ENCODE results near the gene PPM1H. TPM values are rescaled to one million over a fixed set of nuclear protein-coding genes. Genes with fewer than 3 reads are reported as not detected.
"Not testable (repeated sequence)": the region's sequence is repeated elsewhere in the genome, so short reads cannot be mapped to it uniquely, and the experiment has no call there.

Gene PPM1H
- total RNA-seq, 1 donor from 2014 or later = 5.1 TPM

- DNase-seq (ENCODE audit: low spot score) = no peak
These were observed 242.1 kb downstream of the PPM1H start for GRCh38 chr12:62692884-62693283.

GRCh38 chr12:62691309-62691708 lies 243.6 kb downstream of the PPM1H start:
- no peak for DNase-seq (ENCODE audit: low spot score)

- no peak for DNase-seq (ENCODE audit: low spot score)
These were observed 245.7 kb downstream of the PPM1H start for GRCh38 chr12:62689042-62689839.

GRCh38 chr12:62686938-62687337 lies 248.0 kb downstream of the PPM1H start:
- DNase-seq (ENCODE audit: low spot score) = no peak

GRCh38 chr12:62684570-62685295 lies 250.2 kb downstream of the PPM1H start:
- DNase-seq (ENCODE audit: low spot score) = no peak

GRCh38 chr12:62683776-62684569 lies 251.0 kb downstream of the PPM1H start:
- DNase-seq (ENCODE audit: low spot score) = no peak

GRCh38 chr12:62681306-62681705 lies 253.6 kb downstream of the PPM1H start:
- no peak for DNase-seq (ENCODE audit: low spot score)

- DNase-seq (ENCODE audit: low spot score) = no peak
These were observed 255.3 kb downstream of the PPM1H start for GRCh38 chr12:62679608-62680007.

GRCh38 chr12:62677355-62677754 lies 257.6 kb downstream of the PPM1H start:
- DNase-seq (ENCODE audit: low spot score) = no peak

GRCh38 chr12:62676521-62677307 lies 258.2 kb downstream of the PPM1H start:
- DNase-seq (ENCODE audit: low spot score) = no peak

GRCh38 chr12:62673028-62673815 lies 261.7 kb downstream of the PPM1H start:
- DNase-seq (ENCODE audit: low spot score) = no peak

GRCh38 chr12:62670986-62671720 lies 263.8 kb downstream of the PPM1H start:
- no peak for DNase-seq (ENCODE audit: low spot score)

GRCh38 chr12:62668782-62669181 lies 266.2 kb downstream of the PPM1H start:
- no peak for DNase-seq (ENCODE audit: low spot score)

- not testable (repeated sequence) for DNase-seq (ENCODE audit: low spot score)
These were observed 270.0 kb downstream of the PPM1H start for GRCh38 chr12:62664951-62665350.

GRCh38 chr12:62660756-62661155 lies 274.2 kb downstream of the PPM1H start:
- DNase-seq (ENCODE audit: low spot score) = no peak

- DNase-seq (ENCODE audit: low spot score) = no peak
These were observed 275.3 kb downstream of the PPM1H start for GRCh38 chr12:62659453-62660295.

- no peak for DNase-seq (ENCODE audit: low spot score)
These were observed 276.0 kb downstream of the PPM1H start for GRCh38 chr12:62658910-62659309.

GRCh38 chr12:62657363-62657632 lies 277.7 kb downstream of the PPM1H start:
- DNase-seq (ENCODE audit: low spot score) = no peak

Measured in mesenteric fat pad (tissue), 1 donor.